ENCODE measurements around the gene GCM1.
A peak's percentile ranks its signal among the peaks of the same experiment; 100 is the strongest.
"Not testable (repeated sequence)": the region's sequence is repeated elsewhere in the genome, so short reads cannot be mapped to it uniquely, and the experiment has no call there.

GCM1 gene

GRCh38 chr6:53148684-53149083, at the start of gene GCM1:
GCM1 (minus strand) TSS chr6:53148841; CDS start chr6:53145632, 3,209 bp downstream.
- DNase-seq (ENCODE audit: low spot score) = no peak

GRCh38 chr6:53197553-53197952, 48.9 kb upstream of the GCM1 start:
- DNase-seq (ENCODE audit: low spot score) = no peak

- DNase-seq (ENCODE audit: low spot score) = no peak
Observed at GRCh38 chr6:53195048-53195447, 46.4 kb upstream of the GCM1 start.

- DNase-seq (ENCODE audit: low spot score) = no peak
Observed at GRCh38 chr6:53192682-53193188, 44.1 kb upstream of the GCM1 start.

GRCh38 chr6:53189554-53189953, 40.9 kb upstream of the GCM1 start:
- no peak for DNase-seq (ENCODE audit: low spot score)

GRCh38 chr6:53188833-53189232, 40.2 kb upstream of the GCM1 start:
- no peak for DNase-seq (ENCODE audit: low spot score)

GRCh38 chr6:53180678-53181077, 32.0 kb upstream of the GCM1 start:
- DNase-seq (ENCODE audit: low spot score) = no peak

- DNase-seq (ENCODE audit: low spot score) = peak; percentile 32
Observed at GRCh38 chr6:53179961-53180651, 31.5 kb upstream of the GCM1 start.

GRCh38 chr6:53178837-53179432, 30.3 kb upstream of the GCM1 start:
- no peak for DNase-seq (ENCODE audit: low spot score)

GRCh38 chr6:53175027-53175426, 26.4 kb upstream of the GCM1 start:
- no peak for DNase-seq (ENCODE audit: low spot score)

GRCh38 chr6:53172468-53172803, 23.8 kb upstream of the GCM1 start:
- DNase-seq (ENCODE audit: low spot score) = no peak

GRCh38 chr6:53171605-53172467, 23.2 kb upstream of the GCM1 start:
- DNase-seq (ENCODE audit: low spot score) = peak; percentile 89

- no peak for DNase-seq (ENCODE audit: low spot score)
Observed at GRCh38 chr6:53168516-53169267, 20.1 kb upstream of the GCM1 start.

- DNase-seq (ENCODE audit: low spot score) = no peak
Observed at GRCh38 chr6:53165293-53165692, 16.7 kb upstream of the GCM1 start.

- no peak for DNase-seq (ENCODE audit: low spot score)
Observed at GRCh38 chr6:53162606-53163005, 14.0 kb upstream of the GCM1 start.

- DNase-seq (ENCODE audit: low spot score) = no peak
Observed at GRCh38 chr6:53161481-53162009, 12.9 kb upstream of the GCM1 start.

- no peak for DNase-seq (ENCODE audit: low spot score)
Observed at GRCh38 chr6:53159558-53159957, 10.9 kb upstream of the GCM1 start.

GRCh38 chr6:53158076-53158475, 9.4 kb upstream of the GCM1 start:
- not testable (repeated sequence) for DNase-seq (ENCODE audit: low spot score)

- not testable (repeated sequence) for DNase-seq (ENCODE audit: low spot score)
Observed at GRCh38 chr6:53155279-53155678, 6.6 kb upstream of the GCM1 start.

GRCh38 chr6:53154794-53155193, 6.2 kb upstream of the GCM1 start:
- no peak for DNase-seq (ENCODE audit: low spot score)

GRCh38 chr6:53154071-53154470, 5.4 kb upstream of the GCM1 start:
- DNase-seq (ENCODE audit: low spot score) = no peak

- no peak for DNase-seq (ENCODE audit: low spot score)
Observed at GRCh38 chr6:53152576-53152975, 3.9 kb upstream of the GCM1 start.
